NK-92 (cell line): ENCODE data around the gene GLIPR1.
A peak's percentile ranks its signal among the peaks of the same experiment; 100 is the strongest.
"Not testable (repeated sequence)": the region's sequence is repeated elsewhere in the genome, so short reads cannot be mapped to it uniquely, and the experiment has no call there.

Source experiments
- DNase-seq: peaks from one replicate; lab custom pipeline; 2025; ENCODE audit not compliant: unreplicated experiment; lab: John Stamatoyannopoulos, UW

The GLIPR1 gene

GRCh38 chr12:75511116-75512048, 30.8 kb downstream of the GLIPR1 start, which contains the start of gene KRR1:
TSS of gene KRR1 (minus strand) at chr12:75511609. CDS start at chr12:75511597, 12 bp downstream.
- peak; percentile 21 for DNase-seq

GRCh38 chr12:75521224-75521623, 40.7 kb downstream of the GLIPR1 start:
- not testable (repeated sequence) for DNase-seq

- DNase-seq: not testable (repeated sequence)
Observed at GRCh38 chr12:75522124-75522523, 41.6 kb downstream of the GLIPR1 start.

GRCh38 chr12:75525263-75525662, 44.7 kb downstream of the GLIPR1 start:
- DNase-seq: no peak

GRCh38 chr12:75526655-75527511, 46.3 kb downstream of the GLIPR1 start:
- no peak for DNase-seq

GRCh38 chr12:75528272-75528671, 47.7 kb downstream of the GLIPR1 start:
- no peak for DNase-seq

- no peak for DNase-seq
Observed at GRCh38 chr12:75528692-75529091, 48.1 kb downstream of the GLIPR1 start.

GRCh38 chr12:75529316-75529715, 48.8 kb downstream of the GLIPR1 start:
- no peak for DNase-seq

GRCh38 chr12:75529826-75530225, 49.3 kb downstream of the GLIPR1 start:
- no peak for DNase-seq

GRCh38 chr12:75533239-75533638, 52.7 kb downstream of the GLIPR1 start:
- DNase-seq: no peak

GRCh38 chr12:75539889-75540288, 59.3 kb downstream of the GLIPR1 start:
- no peak for DNase-seq

- DNase-seq: no peak
Observed at GRCh38 chr12:75542942-75543341, 62.4 kb downstream of the GLIPR1 start.

- DNase-seq: no peak
Observed at GRCh38 chr12:75543529-75543928, 63.0 kb downstream of the GLIPR1 start.

GRCh38 chr12:75545636-75546035, 65.1 kb downstream of the GLIPR1 start:
- no peak for DNase-seq

- no peak for DNase-seq
Observed at GRCh38 chr12:75548879-75549278, 68.3 kb downstream of the GLIPR1 start.

- no peak for DNase-seq
Observed at GRCh38 chr12:75549989-75550388, 69.4 kb downstream of the GLIPR1 start.

GRCh38 chr12:75550401-75551240, 70.1 kb downstream of the GLIPR1 start:
- no peak for DNase-seq

- DNase-seq: no peak
Observed at GRCh38 chr12:75551477-75551876, 70.9 kb downstream of the GLIPR1 start.

GRCh38 chr12:75553398-75553797, 72.8 kb downstream of the GLIPR1 start:
- DNase-seq: no peak
